DMS53 (cell line): ENCODE results near the gene RPL32.
"Not testable (repeated sequence)": the region's sequence is repeated elsewhere in the genome, so short reads cannot be mapped to it uniquely, and the experiment has no call there.

Experiments used
- DNase-seq: peaks from one replicate; lab custom pipeline; 2025; lab: John Stamatoyannopoulos, UW

Gene RPL32

GRCh38 chr3:12841149-12841969 lies at the start of gene RPL32:
TSS of gene RPL32 (minus strand) at chr3:12841565. CDS start at chr3:12840237, 1,328 bp downstream.
- DNase-seq: peak; percentile 88

- no peak for DNase-seq
These were observed 49.4 kb upstream of the RPL32 start for GRCh38 chr3:12890610-12891390.

DNA sequence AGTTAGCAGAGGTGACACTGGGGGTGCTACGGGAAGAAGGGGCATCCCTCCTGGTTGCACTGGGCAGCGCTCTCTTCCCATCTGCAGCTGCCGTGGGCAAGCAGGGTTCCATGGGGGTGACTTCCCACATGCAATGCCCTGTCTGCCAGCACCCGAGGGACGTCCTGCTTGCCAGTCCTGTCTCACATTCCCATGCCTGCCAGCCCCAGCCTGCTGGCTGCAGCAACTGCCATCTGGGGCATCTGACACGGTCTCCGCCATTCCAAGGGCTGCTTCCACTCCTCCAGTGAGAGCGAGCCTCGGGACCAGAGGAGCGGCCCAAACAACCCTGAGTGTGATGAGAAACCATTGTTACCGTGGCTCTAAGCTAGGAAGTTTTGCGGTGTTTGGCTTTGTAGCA lies 45.4 kb upstream of the RPL32 start:
- DNase-seq: no peak

GRCh38 chr3:12886106-12886679 lies 44.8 kb upstream of the RPL32 start:
- no peak for DNase-seq

GRCh38 chr3:12885583-12885930 lies 44.2 kb upstream of the RPL32 start:
- no peak for DNase-seq

DNA sequence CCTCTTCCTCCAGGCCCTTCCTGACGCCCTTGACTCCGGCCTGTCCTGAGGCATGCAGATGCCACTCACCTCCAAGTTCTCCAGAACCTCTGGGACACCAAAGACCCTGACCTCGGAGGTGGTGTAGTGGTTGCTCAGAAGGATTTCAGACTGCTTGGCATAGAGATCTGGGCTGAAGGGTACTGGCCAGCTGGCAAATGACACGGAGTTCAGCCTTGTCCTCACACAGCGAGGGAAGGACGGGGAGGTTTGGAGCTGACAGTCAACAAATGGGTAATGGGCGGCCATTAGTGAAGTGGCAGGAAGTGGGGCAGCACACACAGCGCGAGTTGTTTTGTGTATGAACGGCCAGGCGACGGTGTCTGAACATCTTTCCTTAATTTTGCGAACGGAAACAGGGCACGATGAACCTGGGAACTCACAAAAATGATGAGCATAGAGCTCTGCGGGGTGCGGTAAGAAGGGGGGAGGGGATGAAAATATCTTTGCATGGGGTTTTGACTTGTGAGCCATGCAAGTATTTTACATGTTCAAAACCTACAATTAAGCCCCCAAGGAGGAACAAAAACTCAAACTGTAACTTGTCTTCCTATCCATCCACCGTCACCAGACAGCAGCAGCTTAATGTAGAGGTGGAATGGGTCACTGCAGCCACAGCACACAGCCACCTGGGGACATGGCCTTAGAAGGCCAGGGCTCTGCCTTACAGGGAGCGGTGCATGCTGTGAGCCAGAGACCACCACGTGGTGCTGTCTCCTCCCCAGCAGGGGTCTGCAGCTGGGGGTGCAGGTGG lies 43.6 kb upstream of the RPL32 start:
- DNase-seq: no peak

GRCh38 chr3:12884186-12884680 lies 42.9 kb upstream of the RPL32 start:
- DNase-seq: no peak

GRCh38 chr3:12882336-12883310 lies 41.3 kb upstream of the RPL32 start:
- DNase-seq: no peak

- DNase-seq: not testable (repeated sequence)
These were observed 40.5 kb upstream of the RPL32 start for GRCh38 chr3:12881858-12882257.

DNA sequence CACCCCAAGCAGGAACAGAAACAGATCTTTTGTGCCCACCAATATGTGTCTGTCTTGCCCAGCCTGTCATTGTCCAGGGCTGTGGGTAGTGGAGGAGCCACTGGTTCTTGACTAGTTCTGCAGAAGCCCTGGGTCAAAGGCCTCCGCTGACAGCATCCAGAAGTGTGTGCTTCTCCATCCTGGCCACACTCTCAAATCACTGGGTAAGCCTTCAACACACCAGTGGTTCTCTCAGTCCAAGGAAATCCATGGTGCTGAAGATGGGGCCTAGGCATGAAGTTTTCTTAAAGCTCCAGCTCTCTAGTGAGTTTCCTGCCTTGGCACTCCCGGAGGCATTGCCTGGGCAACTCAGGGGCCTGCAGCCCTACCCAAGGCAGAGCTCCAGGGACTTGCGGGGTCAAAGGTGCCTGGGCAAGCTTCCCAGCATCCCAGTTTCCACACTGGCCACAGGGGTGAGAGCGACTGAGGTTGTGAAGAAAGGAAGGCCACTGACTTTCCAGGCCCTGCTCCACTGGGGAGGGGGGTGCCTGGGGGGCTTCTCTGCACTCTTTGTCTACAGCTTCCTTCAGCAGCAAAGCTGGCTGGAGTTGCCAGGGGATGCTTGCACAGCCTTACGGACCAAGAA lies 37.9 kb upstream of the RPL32 start:
- no peak for DNase-seq

DNA sequence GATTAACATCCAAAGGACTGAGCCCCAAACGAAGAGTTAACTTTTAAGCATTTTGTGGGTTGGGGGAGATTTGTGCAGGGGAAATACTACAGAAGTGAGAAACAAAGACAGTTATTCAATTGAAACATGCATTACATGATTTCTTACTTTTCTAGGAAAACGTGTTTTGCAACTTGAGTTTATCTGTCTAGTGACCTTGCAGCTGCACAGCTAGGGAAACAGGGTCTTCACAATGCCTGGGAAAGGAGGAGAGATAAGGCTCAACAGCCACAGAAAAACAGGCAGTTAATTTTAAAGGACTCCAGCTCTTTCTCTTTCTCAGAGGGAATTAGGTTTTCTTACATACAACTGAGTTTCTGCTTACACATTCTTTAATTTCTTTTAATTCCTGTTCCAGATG lies 37.4 kb upstream of the RPL32 start:
- not testable (repeated sequence) for DNase-seq

DNA sequence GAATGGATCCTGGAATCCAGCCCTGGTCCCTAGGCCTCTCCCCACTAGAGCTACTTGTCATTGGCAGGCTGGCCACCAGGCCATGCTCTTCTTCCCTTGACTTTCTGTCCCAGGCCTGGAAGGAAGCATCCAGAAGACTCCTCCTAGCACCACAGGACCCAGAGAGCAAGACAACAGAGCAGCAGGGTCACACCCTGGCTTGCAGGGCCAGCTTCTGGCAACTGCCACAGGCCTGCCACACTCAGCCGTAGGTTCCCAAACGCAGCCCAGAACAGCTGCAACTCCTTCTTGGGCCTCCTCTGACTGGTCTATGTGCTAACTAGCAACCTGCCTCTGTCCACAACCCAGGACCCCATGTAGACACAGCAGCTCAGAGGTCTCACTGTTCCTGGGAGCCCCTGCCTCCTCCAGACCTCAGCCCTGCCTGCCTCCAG lies 36.8 kb upstream of the RPL32 start:
- DNase-seq: no peak

DNA sequence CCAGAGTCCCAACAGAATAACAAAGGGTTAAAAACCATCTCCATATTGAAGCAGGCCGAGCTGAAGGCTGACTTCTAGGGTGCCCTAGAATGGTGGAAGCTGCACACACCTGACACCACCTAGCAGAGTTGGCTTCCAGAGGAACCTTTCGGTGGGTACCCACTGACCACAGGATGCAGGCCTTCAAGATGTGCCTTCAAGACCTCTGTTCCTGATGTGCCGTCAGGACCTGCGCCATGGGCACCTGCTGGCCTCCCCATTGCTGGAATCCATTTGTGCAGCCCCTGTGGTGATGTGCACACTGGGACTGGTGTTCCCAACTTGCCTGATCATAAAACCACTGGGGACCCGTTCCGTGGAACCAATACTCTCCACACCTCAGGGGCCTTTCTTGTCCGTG lies 35.7 kb upstream of the RPL32 start:
- no peak for DNase-seq

DNA sequence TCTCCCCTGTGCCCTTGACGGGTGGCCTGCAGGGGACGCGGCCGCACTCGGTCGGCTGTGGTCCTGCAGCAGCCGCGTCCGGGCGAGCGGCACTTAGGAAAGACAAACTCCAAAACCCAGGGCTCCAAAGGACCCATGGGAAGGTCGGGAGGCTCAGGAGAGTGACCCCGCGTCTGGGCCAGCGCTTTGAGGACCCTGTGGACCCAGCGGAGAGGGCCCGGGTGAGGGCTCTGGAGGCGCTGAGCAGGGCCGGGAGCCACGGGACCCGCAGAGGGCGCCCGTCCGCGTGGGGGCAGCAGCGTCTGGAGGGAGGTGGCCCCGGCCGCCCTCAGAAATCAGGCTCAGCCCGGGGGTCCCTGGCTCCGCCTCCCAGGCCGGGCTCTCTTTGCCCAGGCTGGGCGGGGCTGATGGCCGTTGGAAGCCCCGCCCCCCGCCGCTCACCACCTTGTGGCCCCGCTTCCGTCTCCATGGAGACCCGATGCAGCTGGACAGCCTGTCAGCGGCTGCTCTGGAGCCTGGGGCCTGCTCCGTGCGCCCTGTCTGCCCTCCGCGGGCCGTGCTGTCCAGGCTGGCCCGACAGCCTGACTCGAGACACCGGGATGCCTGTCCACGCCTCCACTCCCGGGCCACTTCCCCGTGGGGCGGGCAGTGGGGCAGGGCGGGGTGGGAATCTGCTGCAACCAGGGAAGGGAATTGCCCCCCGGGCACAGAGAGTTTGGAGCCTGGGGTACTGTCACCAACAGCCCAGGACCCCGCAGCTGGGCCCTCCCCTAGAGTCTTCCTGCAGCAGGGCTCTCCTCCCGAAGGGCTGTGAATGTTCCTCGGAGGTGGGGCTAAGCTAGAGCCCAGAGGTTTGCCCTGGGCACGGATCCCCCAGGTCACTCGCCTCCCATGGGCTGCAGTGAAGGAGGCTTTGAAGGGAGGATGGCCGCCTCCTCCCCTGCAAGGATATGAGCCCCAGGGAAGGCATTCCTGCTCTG lies 34.8 kb upstream of the RPL32 start:
- DNase-seq: peak; percentile 68

GRCh38 chr3:12871404-12871983 lies 30.1 kb upstream of the RPL32 start:
- no peak for DNase-seq

- DNase-seq: no peak
These were observed 29.6 kb upstream of the RPL32 start for GRCh38 chr3:12870942-12871341.

DNA sequence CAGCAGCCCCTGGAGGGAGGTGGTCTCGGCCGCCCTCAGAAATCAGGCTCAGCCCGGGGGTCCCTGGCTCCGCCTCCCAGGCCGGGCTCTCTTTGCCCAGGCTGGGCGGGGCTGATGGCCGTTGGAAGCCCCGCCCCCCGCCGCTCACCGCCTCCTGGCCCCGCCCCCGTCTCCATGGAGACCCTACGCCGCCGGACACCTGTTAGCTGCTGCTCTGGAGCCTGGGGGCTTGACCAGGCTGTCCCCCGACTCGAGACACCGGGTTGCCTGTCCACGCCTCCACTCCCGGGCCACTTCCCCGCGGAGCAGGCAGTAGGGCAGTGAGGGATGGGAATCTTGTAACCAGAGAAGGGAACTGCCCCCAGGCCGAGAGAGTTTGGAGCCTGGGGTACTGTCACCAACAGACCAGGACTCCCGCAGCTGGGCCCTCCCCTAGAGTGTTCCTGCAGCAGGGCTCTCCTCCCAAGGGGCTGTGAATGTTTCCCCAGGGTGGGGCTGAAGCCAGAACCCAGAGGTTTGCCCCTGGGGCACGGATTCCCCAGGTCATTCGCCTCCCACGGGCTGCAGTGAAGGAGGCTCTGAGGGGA lies 27.8 kb upstream of the RPL32 start:
- DNase-seq: peak; percentile 38
